Activated CD8-positive, alpha-beta T cell treated with anti-CD3 and anti-CD28 coated beads, Interleukin-2, amount 10 ng/mL, durations not matched to agents 7 days and 5 days (primary cell): ENCODE measurements around the gene OTULINL. TPM values are rescaled to one million over a fixed set of nuclear protein-coding genes. Genes with fewer than 3 reads are reported as not detected.
A peak's percentile ranks its signal among the peaks of the same experiment; 100 is the strongest.

Experiments used
- ATAC-seq: fragments of 150-1000 bp; cut with Tn5 transposase; one replicate; pipeline ENCODE4 v1.10.0; 2021; ENCODE audit warnings: moderate library complexity
- CTCF ChIA-PET: fragments of 350-600 bp; sonication (Branson Sonifier 250); formaldehyde crosslinking; loops from one replicate; lab custom pipeline; 2021; ENCODE audit warnings: antibody characterized with exemption; lab: Charles Lee
- POLR2A ChIA-PET: fragments of 350-600 bp; sonication (Branson Sonifier 250); formaldehyde crosslinking; loops from one replicate; lab custom pipeline; 2021; ENCODE audit warnings: antibody characterized with exemption; lab: Charles Lee
- DNase-seq: peaks from one replicate; pipeline ENCODE4 v3.0.0-alpha.2; 2020
- H3K27ac Mint-ChIP-seq: one replicate; pipeline ENCODE4 v1.8.0; 2021; ENCODE audit warnings: mild to moderate bottlenecking, mixed read lengths
- H3K27me3 Mint-ChIP-seq: one replicate; pipeline ENCODE4 v1.8.0; 2021; ENCODE audit warnings: low read depth, mixed read lengths
- H3K36me3 Mint-ChIP-seq: one replicate; pipeline ENCODE4 v1.8.0; 2021; ENCODE audit warnings: low read depth, mixed read lengths
- H3K4me1 Mint-ChIP-seq: one replicate; pipeline ENCODE4 v1.8.0; 2021; ENCODE audit warnings: low read depth, mixed read lengths
- H3K4me3 Mint-ChIP-seq: one replicate; pipeline ENCODE4 v1.8.0; 2021; ENCODE audit warnings: mild to moderate bottlenecking, mixed read lengths
- H3K9me3 Mint-ChIP-seq: one replicate; pipeline ENCODE4 v1.8.0; 2022; ENCODE audit warnings: mixed read lengths; ENCODE audit not compliant: insufficient read depth
- total RNA-seq, 2 experiments: library from RNA; stranded (reverse); gene quantifications; one replicate each; pipeline ENCODE4 v1.2.3, GENCODE V29; 2021

Gene OTULINL
- total RNA-seq, 2 experiments from 2014 or later, result 59.6 to 68.3 TPM

DNA sequence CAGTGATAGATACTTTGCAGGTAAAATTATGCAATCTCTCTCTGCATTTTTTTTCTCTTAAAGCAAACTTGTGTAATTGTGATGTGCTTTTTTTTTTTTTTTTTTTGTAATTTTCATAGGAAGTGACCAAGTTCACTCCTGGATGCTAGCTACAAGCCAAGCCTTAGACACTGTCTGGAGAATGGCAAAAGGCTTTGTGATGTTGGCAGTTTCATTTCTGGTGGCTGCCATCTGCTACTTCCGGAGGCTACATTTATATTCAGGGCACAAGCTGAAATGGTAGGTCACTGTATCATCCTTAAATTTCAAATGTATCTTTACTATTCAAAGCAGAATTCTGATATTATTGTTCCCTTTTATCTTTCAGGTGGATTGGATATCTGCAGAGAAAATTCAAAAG lies 19.3 kb downstream of the OTULINL start:
- Mint-ChIP-seq H3K9me3 (peaks cover 7% of the 10 kb centered on the region), H3K27me3 (no peaks in the 10 kb centered on the region), H3K36me3 (peaks cover 86% of the 10 kb centered on the region), H3K27ac (no peak overlapping the region), H3K4me1 (peaks cover 68% of the 10 kb centered on the region), H3K4me3 (no peak overlapping the region)
- POLR2A ChIA-PET, result interaction anchor here (0.7 kb wide), 1 partner anchor 55 kb away, joined by 3 read pairs; no protein-coding TSS in a partner anchor
- no peak for ATAC-seq
- no peak for DNase-seq
- CTCF ChIA-PET, result interaction anchor here (1.0 to 1.6 kb wide), 2 partner anchors 48 to 201 kb away, joined by 4 to 5 read pairs; no protein-coding TSS in a partner anchor

DNA sequence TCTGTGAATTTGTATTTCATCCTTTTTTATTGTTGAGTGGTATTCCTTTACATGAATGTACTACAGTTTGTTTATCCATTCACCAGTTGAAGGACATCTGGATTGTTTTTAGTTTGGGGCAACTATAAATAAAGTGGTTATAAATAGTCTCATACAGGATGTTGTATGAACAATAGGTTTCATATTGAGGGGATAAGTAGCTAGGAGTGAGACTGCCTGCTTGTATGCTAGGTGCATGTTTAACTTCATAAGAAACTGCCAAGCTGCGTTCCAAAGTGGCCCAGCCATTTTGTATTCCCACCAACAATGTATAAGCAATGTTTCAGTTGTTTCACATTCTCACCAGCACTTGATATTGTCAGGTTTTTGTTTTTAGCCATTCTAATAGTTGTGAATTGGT lies 21.5 kb downstream of the OTULINL start:
- Mint-ChIP-seq H3K4me3 (no peak overlapping the region), H3K27ac (no peak overlapping the region), H3K27me3 (no peaks in the 10 kb centered on the region), H3K9me3 (peaks cover 7% of the 10 kb centered on the region), H3K4me1 (peaks cover 64% of the 10 kb centered on the region), H3K36me3 (peaks cover 82% of the 10 kb centered on the region)
- ATAC-seq, result no peak
- ChIA-PET POLR2A (interaction anchor here (0.7 kb wide), 1 partner anchor 10 kb away, joined by 3 read pairs; no protein-coding TSS in a partner anchor), CTCF (no interaction called here)
- DNase-seq, result no peak

DNA sequence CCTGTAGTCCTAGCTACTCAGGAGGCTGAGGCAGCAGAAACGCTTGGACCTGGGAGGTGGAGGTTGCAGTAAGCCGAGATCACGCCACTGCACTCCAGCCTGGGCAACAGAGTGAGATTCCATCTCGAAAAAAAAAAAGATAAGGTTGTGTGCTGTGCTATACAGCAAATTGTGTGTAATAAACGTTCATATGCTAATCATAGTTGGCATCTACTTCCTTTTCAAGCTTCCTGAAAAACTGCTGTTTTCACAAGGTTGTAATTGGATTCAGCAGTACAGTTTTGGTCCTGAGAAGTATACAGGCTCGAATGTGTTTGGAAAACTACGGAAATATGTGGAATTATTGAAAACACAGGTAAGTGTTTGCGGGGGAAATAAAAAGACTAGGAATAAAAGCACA lies 25.5 kb downstream of the OTULINL start:
- POLR2A ChIA-PET, result interaction anchor here (1.4 kb wide), 1 partner anchor 9 kb away, joined by 3 read pairs; no protein-coding TSS in a partner anchor
- no peak for ATAC-seq
- DNase-seq, result no peak
- Mint-ChIP-seq H3K27me3 (no peaks in the 10 kb centered on the region), H3K4me3 (no peak overlapping the region), H3K4me1 (peaks cover 37% of the 10 kb centered on the region), H3K9me3 (no peaks in the 10 kb centered on the region), H3K27ac (no peak overlapping the region), H3K36me3 (peaks cover 85% of the 10 kb centered on the region)
- CTCF ChIA-PET, result interaction anchor here (1.1 kb wide), 1 partner anchor 13 kb away, joined by 3 read pairs; no protein-coding TSS in a partner anchor

DNA sequence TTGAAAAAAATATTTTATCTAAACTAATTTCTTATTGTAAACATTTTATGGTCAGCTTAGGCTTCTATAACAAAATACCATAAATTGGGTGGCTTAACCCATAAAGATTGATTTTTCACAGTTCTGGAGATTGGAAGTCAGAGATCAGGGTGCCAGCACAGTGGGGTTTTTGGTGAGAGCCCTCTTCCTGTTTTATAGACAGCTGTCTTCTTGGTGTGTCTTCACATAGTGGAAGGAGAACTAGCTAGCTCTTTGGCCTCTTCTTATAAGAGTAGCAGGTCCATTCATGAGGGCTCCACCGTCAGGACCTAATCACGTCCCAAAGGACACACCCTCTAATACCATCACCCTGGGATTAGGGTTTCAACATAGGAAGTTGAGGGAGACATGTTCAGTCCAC lies 26.6 kb downstream of the OTULINL start:
- peaks cover 29% of the 10 kb centered on the region for H3K4me1 Mint-ChIP-seq
- no peaks in the 10 kb centered on the region for H3K9me3 Mint-ChIP-seq
- H3K27ac Mint-ChIP-seq, result peak overlapping the region; percentile 68
- H3K36me3 Mint-ChIP-seq, result peaks cover 79% of the 10 kb centered on the region
- ChIA-PET CTCF (interaction anchor here (1.1 to 1.2 kb wide), 2 partner anchors 10 to 12 kb away, joined by 3 read pairs; no protein-coding TSS in a partner anchor), POLR2A (interaction anchor here (0.7 kb wide), 1 partner anchor 26 kb away, joined by 3 read pairs; no protein-coding TSS in a partner anchor)
- H3K27me3 Mint-ChIP-seq, result no peaks in the 10 kb centered on the region
- ATAC-seq (peak; percentile 33), DNase-seq (no peak)
- no peak overlapping the region for H3K4me3 Mint-ChIP-seq

DNA sequence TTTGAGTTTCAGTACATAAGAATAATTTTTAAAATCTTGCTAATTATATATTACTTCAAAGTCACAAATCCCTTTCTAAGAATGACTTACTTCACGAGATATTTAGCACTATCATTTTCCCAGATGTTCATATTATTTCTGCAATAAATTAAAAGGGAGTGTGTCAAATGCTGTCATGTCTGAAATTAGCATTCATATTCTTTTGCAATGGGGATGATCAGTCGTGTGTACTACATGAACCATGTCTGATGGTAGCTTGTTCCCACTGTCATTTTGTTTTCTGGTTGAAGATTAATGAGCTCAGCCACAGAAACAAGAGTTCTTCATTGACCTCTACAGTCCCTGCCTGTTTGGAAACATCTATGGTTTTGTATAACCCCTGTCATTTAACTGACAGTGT lies 30.1 kb downstream of the OTULINL start:
- H3K27ac Mint-ChIP-seq, result no peak overlapping the region
- no peaks in the 10 kb centered on the region for H3K27me3 Mint-ChIP-seq
- peaks cover 76% of the 10 kb centered on the region for H3K36me3 Mint-ChIP-seq
- H3K4me1 Mint-ChIP-seq, result peaks cover 14% of the 10 kb centered on the region
- no peak overlapping the region for H3K4me3 Mint-ChIP-seq
- ChIA-PET CTCF (interaction anchor here (1.0 to 1.2 kb wide), 2 partner anchors 10 to 211 kb away, joined by 3 read pairs; no protein-coding TSS in a partner anchor), POLR2A (no interaction called here)
- no peaks in the 10 kb centered on the region for H3K9me3 Mint-ChIP-seq
- DNase-seq (no peak), ATAC-seq (no peak)

DNA sequence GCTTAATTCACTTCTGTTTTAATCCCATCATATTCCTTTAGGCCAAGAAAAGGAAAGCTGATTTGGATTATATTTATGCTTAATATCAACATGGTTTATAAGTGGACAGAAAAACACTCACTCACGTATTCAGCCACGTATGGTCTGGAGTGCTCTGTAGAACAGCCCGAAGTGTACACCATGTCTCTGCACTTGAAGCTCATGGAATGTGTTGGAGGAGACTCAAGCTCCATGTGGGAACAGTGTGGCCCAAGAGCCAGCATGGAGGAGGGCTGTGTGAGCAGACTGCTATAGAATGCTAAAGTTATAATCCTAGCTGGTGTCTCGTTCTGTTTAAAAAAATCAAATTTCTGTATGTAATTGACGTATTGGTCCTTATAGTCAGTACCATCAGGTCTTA lies 32.9 kb downstream of the OTULINL start:
- CTCF ChIA-PET, result interaction anchor here (1.1 to 2.1 kb wide), 2 partner anchors 34 to 65 kb away, joined by 3 to 7 read pairs; no protein-coding TSS in a partner anchor
- H3K9me3 Mint-ChIP-seq, result no peaks in the 10 kb centered on the region
- H3K27ac Mint-ChIP-seq, result no peak overlapping the region
- no peak for ATAC-seq
- POLR2A ChIA-PET, result interaction anchor here (1.1 kb wide), 1 partner anchor 203 kb away, joined by 3 read pairs; no protein-coding TSS in a partner anchor
- H3K27me3 Mint-ChIP-seq, result no peaks in the 10 kb centered on the region
- H3K4me1 Mint-ChIP-seq, result peaks cover 7% of the 10 kb centered on the region
- peaks cover 81% of the 10 kb centered on the region for H3K36me3 Mint-ChIP-seq
- no peak overlapping the region for H3K4me3 Mint-ChIP-seq
- DNase-seq, result no peak

- peaks cover 82% of the 10 kb centered on the region for H3K36me3 Mint-ChIP-seq
- peaks cover 7% of the 10 kb centered on the region for H3K4me1 Mint-ChIP-seq
- H3K9me3 Mint-ChIP-seq, result no peaks in the 10 kb centered on the region
- no peak for ATAC-seq
- POLR2A ChIA-PET, result no interaction called here
- no peak overlapping the region for H3K4me3 Mint-ChIP-seq
- no peak for DNase-seq
- H3K27me3 Mint-ChIP-seq, result no peaks in the 10 kb centered on the region
- CTCF ChIA-PET, result interaction anchor here (1.4 to 2.1 kb wide), 2 partner anchors 33 kb away, joined by 4 to 7 read pairs; no protein-coding TSS in a partner anchor
- H3K27ac Mint-ChIP-seq, result peak overlapping the region; percentile 11
Observed at GRCh38 chr5:14615365-14615764, 33.8 kb downstream of the OTULINL start.

DNA sequence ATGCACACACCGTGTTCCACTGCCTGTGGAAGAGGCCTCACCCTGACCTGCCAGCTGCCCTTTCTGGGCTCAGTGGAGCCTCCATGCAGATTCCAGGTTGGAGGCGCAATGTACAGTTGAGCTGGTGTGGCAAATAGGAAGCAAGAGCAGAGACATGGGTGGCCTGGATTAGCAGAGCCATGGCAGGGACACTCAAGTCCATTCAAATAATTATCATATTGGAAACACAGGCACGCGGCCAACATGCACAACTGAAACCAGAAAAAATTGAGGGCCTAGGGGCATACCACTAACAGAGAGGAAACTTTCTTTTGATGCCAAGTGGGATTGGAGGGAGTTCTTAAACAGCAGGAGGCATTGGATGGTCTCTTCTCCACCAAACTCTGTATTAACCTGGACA lies 35.8 kb downstream of the OTULINL start:
- ATAC-seq (no peak), DNase-seq (no peak)
- no peak overlapping the region for H3K27ac Mint-ChIP-seq
- peaks cover 87% of the 10 kb centered on the region for H3K36me3 Mint-ChIP-seq
- ChIA-PET CTCF (interaction anchor here (0.6 to 1.5 kb wide), 3 partner anchors 9 to 31 kb away, joined by 3 to 4 read pairs (median 3); no protein-coding TSS in a partner anchor), POLR2A (no interaction called here)
- peaks cover 11% of the 10 kb centered on the region for H3K9me3 Mint-ChIP-seq
- peaks cover 7% of the 10 kb centered on the region for H3K4me1 Mint-ChIP-seq
- no peaks in the 10 kb centered on the region for H3K27me3 Mint-ChIP-seq
- H3K4me3 Mint-ChIP-seq, result no peak overlapping the region

GRCh38 chr5:14627270-14627669 lies 45.7 kb downstream of the OTULINL start:
- Mint-ChIP-seq H3K36me3 (peaks cover 14% of the 10 kb centered on the region), H3K9me3 (no peaks in the 10 kb centered on the region), H3K4me3 (no peak overlapping the region), H3K27me3 (no peaks in the 10 kb centered on the region), H3K27ac (no peak overlapping the region), H3K4me1 (no peaks in the 10 kb centered on the region)
- POLR2A ChIA-PET, result no interaction called here
- ATAC-seq, result no peak
- CTCF ChIA-PET, result no interaction called here
- no peak for DNase-seq

DNA sequence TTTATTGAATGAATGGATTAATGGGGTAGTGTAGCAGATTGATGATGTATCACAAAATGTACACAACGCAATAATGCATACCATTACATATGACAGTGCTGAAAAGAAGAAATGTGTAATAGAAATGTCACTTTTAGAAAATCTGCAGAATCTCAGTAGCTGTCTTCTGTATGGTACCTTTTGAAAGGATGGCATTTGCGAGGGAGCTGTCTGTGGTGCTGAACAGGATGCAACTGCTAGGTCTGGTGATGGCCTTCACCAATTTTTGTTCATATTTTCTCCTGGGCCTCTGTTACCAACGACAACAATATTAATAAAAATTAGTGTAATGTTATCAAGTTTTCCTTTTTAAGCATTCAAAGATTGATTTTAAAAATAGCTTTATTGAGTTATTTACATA lies 46.8 kb downstream of the OTULINL start:
- Mint-ChIP-seq H3K36me3 (peaks cover 12% of the 10 kb centered on the region), H3K27me3 (no peaks in the 10 kb centered on the region), H3K27ac (no peak overlapping the region), H3K9me3 (no peaks in the 10 kb centered on the region), H3K4me3 (no peak overlapping the region), H3K4me1 (no peaks in the 10 kb centered on the region)
- peak; percentile 67 for ATAC-seq
- POLR2A ChIA-PET, result no interaction called here
- peak; percentile 82 for DNase-seq
- CTCF ChIA-PET, result interaction anchor here (0.8 to 1.2 kb wide), 6 partner anchors 11 to 276 kb away, joined by 3 read pairs; no protein-coding TSS in a partner anchor

DNA sequence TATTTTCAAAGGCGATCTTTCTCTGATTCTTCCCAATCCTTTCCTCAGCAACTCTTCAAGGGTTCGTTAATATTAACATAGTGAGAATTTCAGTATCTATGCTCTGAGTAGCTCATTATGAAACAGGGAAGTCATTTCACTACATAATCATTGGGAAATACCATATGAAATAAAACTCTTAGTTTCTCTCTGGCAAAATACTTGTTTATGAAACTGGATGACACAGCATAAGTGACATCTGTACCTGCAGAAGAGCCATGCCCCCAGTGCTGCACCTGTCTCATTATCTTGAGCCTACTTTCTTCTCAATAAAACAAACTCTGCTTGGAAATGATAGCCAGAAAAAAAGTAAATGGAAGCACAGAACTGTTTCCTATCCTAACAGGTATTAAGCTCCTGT lies 49.1 kb downstream of the OTULINL start:
- Mint-ChIP-seq H3K27ac (no peak overlapping the region), H3K4me1 (no peaks in the 10 kb centered on the region), H3K9me3 (no peaks in the 10 kb centered on the region), H3K4me3 (no peak overlapping the region), H3K36me3 (peaks cover 8% of the 10 kb centered on the region), H3K27me3 (peaks cover under 1% of the 10 kb centered on the region)
- CTCF ChIA-PET, result interaction anchor here (0.9 kb wide), 1 partner anchor 217 kb away, joined by 3 read pairs; no protein-coding TSS in a partner anchor
- POLR2A ChIA-PET, result no interaction called here
- ATAC-seq (no peak), DNase-seq (no peak)

DNA sequence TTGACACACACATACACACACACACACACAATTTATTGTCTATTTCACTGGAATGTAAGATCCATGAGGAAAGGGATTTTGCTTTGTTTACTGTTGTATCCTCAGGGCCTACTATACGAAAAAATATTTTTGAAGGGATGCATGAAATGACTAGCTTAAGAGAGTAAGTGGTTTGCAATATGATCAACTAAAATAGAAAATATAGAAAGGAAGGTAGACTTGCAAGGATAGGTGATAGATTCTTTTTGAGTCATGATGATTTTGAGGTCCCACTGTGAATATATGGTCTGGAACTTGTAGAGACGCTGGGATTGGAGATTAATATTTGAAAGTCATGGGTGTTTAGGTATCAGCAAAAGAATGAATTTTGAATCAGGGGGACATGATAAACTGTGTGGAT lies 54.1 kb downstream of the OTULINL start:
- ChIA-PET CTCF (interaction anchor here (1.0 to 1.4 kb wide), 2 partner anchors 13 to 271 kb away, joined by 4 read pairs; no protein-coding TSS in a partner anchor), POLR2A (no interaction called here)
- DNase-seq (no peak), ATAC-seq (no peak)
- Mint-ChIP-seq H3K4me3 (no peak overlapping the region), H3K9me3 (no peaks in the 10 kb centered on the region), H3K27ac (no peak overlapping the region), H3K36me3 (no peaks in the 10 kb centered on the region), H3K27me3 (peaks cover 24% of the 10 kb centered on the region), H3K4me1 (no peaks in the 10 kb centered on the region)
